Astrocyte (in vitro differentiated cells and primary cell): ENCODE measurements around the gene PAGR1. TPM values are rescaled to one million over a fixed set of nuclear protein-coding genes. Genes with fewer than 3 reads are reported as not detected.

ENCODE experiments used
- DNase-seq: peaks from one replicate; pipeline ENCODE4 v3.0.0-alpha.2; 2010; ENCODE audit warnings: low read depth
- FAIRE-seq: peaks from 2 replicates; lab custom pipeline; 2011; peaks lifted over from hg19 to GRCh38; lab: Jason Lieb, UNC
- H2AFZ ChIP-seq: 2 replicates; pipeline ENCODE4 v1.6.0; 2012; ENCODE audit warnings: low read depth, low read length, inconsistent platforms
- H3K27ac ChIP-seq: 2 replicates; pipeline ENCODE4 v1.5.1; 2011; ENCODE audit warnings: low read depth, low read length, inconsistent platforms
- H3K27me3 ChIP-seq: 2 replicates; pipeline ENCODE4 v1.6.0; 2011; ENCODE audit warnings: low read length, inconsistent platforms; ENCODE audit not compliant: insufficient read depth
- H3K36me3 ChIP-seq: 2 replicates; pipeline ENCODE4 v1.5.1; 2011; ENCODE audit warnings: low read length, inconsistent platforms; ENCODE audit not compliant: insufficient read depth
- H3K4me1 ChIP-seq: 2 replicates; pipeline ENCODE4 v1.5.1; 2011; ENCODE audit warnings: low read length, inconsistent platforms; ENCODE audit not compliant: insufficient read depth
- H3K4me2 ChIP-seq: 2 replicates; pipeline ENCODE4 v1.6.0; 2012; ENCODE audit warnings: low read length, inconsistent platforms
- H3K4me3 ChIP-seq: 2 replicates; pipeline ENCODE4 v1.5.1; 2011; ENCODE audit warnings: low read depth, mild to moderate bottlenecking, low read length, inconsistent platforms; ENCODE audit not compliant: insufficient read depth
- H3K79me2 ChIP-seq: 2 replicates; pipeline ENCODE4 v1.6.0; 2012; ENCODE audit warnings: mild to moderate bottlenecking, low read length, inconsistent platforms; ENCODE audit not compliant: insufficient read depth
- H3K9ac ChIP-seq: 2 replicates; pipeline ENCODE4 v1.6.0; 2012; ENCODE audit warnings: mild to moderate bottlenecking, low read length, inconsistent platforms
- H3K9me3 ChIP-seq: 2 replicates; pipeline ENCODE4 v1.5.1; 2012; ENCODE audit warnings: low read depth, mild to moderate bottlenecking, low read length, inconsistent platforms; ENCODE audit not compliant: insufficient read depth
- H4K20me1 ChIP-seq: 2 replicates; pipeline ENCODE4 v1.6.0; 2012; ENCODE audit warnings: low read length, inconsistent platforms; ENCODE audit not compliant: insufficient read depth
- H3K27ac Mint-ChIP-seq: one replicate; pipeline ENCODE4 v1.8.0; 2021; ENCODE audit warnings: mild to moderate bottlenecking, mixed read lengths; ENCODE audit not compliant: unreplicated experiment
- H3K27me3 Mint-ChIP-seq: one replicate; pipeline ENCODE4 v1.8.0; 2021; ENCODE audit warnings: low read depth, mixed read lengths; ENCODE audit not compliant: unreplicated experiment
- H3K36me3 Mint-ChIP-seq: one replicate; pipeline ENCODE4 v1.8.0; 2021; ENCODE audit warnings: low read depth, mixed read lengths; ENCODE audit not compliant: unreplicated experiment
- H3K4me1 Mint-ChIP-seq: one replicate; pipeline ENCODE4 v1.8.0; 2021; ENCODE audit warnings: low read depth, mixed read lengths; ENCODE audit not compliant: unreplicated experiment
- H3K4me3 Mint-ChIP-seq: one replicate; pipeline ENCODE4 v1.8.0; 2021; ENCODE audit warnings: mild to moderate bottlenecking, moderate library complexity, mixed read lengths; ENCODE audit not compliant: unreplicated experiment
- H3K9me3 Mint-ChIP-seq: one replicate; pipeline ENCODE4 v1.8.0; 2021; ENCODE audit warnings: mild to moderate bottlenecking, mixed read lengths; ENCODE audit not compliant: unreplicated experiment
- CTCF ChIP-seq: IDR thresholded peaks from 2 replicates; pipeline ENCODE4 v1.5.1; 2011; ENCODE audit warnings: low read depth, mild to moderate bottlenecking, inconsistent platforms, low read length, moderate library complexity; ENCODE audit not compliant: insufficient read depth
- EZH2 ChIP-seq: IDR thresholded peaks from 2 replicates; pipeline ENCODE4 v1.6.1; 2012; ENCODE audit warnings: mild to moderate bottlenecking, low read length, inconsistent platforms; ENCODE audit not compliant: insufficient read depth
- total RNA-seq: library from RNA; stranded (reverse); gene quantifications from 2 replicates; pipeline ENCODE4 v1.2.1, GENCODE V29; 2021

Gene PAGR1
- total RNA-seq, 1 donor from 2014 or later = 20.8 TPM

- no peak overlapping the region for H3K27ac ChIP-seq
- no peak for FAIRE-seq
- no peak overlapping the region for H2AFZ ChIP-seq
- peaks cover 5% of the 10 kb centered on the region for H3K36me3 ChIP-seq
- no peak overlapping the region for H3K4me2 ChIP-seq
- peaks cover 8% of the 10 kb centered on the region for H3K4me1 Mint-ChIP-seq
- peaks cover 2% of the 10 kb centered on the region for H3K36me3 Mint-ChIP-seq
- H3K4me3 Mint-ChIP-seq = no peak overlapping the region
- H3K27me3 ChIP-seq = no peaks in the 10 kb centered on the region
- peak; percentile 22 for DNase-seq
- no peak overlapping the region for H3K4me3 ChIP-seq
- H3K4me1 ChIP-seq = peaks cover 3% of the 10 kb centered on the region
- no peaks in the 10 kb centered on the region for H3K9me3 ChIP-seq
- no peaks in the 10 kb centered on the region for H3K79me2 ChIP-seq
- no peak overlapping the region for H3K9ac ChIP-seq
- H3K27ac Mint-ChIP-seq = no peak overlapping the region
- TF ChIP-seq EZH2 = no peak
- H4K20me1 ChIP-seq = peaks cover 12% of the 10 kb centered on the region
- no peaks in the 10 kb centered on the region for H3K27me3 Mint-ChIP-seq
- H3K9me3 Mint-ChIP-seq = no peaks in the 10 kb centered on the region
These were observed 36.7 kb downstream of the PAGR1 start for GRCh38 chr16:29852654-29853053.

- H3K27me3 Mint-ChIP-seq = no peaks in the 10 kb centered on the region
- FAIRE-seq (no peak), DNase-seq (no peak)
- Histone ChIP-seq H3K27me3 (no peaks in the 10 kb centered on the region), H4K20me1 (peaks cover 3% of the 10 kb centered on the region), H2AFZ (no peak overlapping the region), H3K27ac (no peak overlapping the region), H3K4me1 (peaks cover 3% of the 10 kb centered on the region), H3K79me2 (no peaks in the 10 kb centered on the region), H3K9ac (no peak overlapping the region), H3K36me3 (peaks cover 10% of the 10 kb centered on the region), H3K4me3 (no peak overlapping the region), H3K4me2 (no peak overlapping the region), H3K9me3 (no peaks in the 10 kb centered on the region)
- H3K4me1 Mint-ChIP-seq = peaks cover 4% of the 10 kb centered on the region
- no peak for TF ChIP-seq EZH2
- TF ChIP-seq CTCF = no peak
- no peak overlapping the region for H3K4me3 Mint-ChIP-seq
- H3K27ac Mint-ChIP-seq = no peak overlapping the region
- no peaks in the 10 kb centered on the region for H3K9me3 Mint-ChIP-seq
- peaks cover 5% of the 10 kb centered on the region for H3K36me3 Mint-ChIP-seq
These were observed 38.7 kb downstream of the PAGR1 start for GRCh38 chr16:29854520-29855100.

- H3K27ac ChIP-seq = no peak overlapping the region
- DNase-seq = peak; percentile 61
- H3K4me2 ChIP-seq = no peak overlapping the region
- TF ChIP-seq EZH2 = no peak
- H3K4me3 Mint-ChIP-seq = no peak overlapping the region
- no peak overlapping the region for H2AFZ ChIP-seq
- H3K9ac ChIP-seq = peak overlapping the region; percentile 5
- FAIRE-seq = no peak
- peaks cover 9% of the 10 kb centered on the region for H3K79me2 ChIP-seq
- no peaks in the 10 kb centered on the region for H3K27me3 Mint-ChIP-seq
- H3K4me1 ChIP-seq = peaks cover 7% of the 10 kb centered on the region
- H3K4me1 Mint-ChIP-seq = peaks cover 7% of the 10 kb centered on the region
- peaks cover 3% of the 10 kb centered on the region for H4K20me1 ChIP-seq
- H3K36me3 Mint-ChIP-seq = peaks cover 14% of the 10 kb centered on the region
- no peaks in the 10 kb centered on the region for H3K9me3 Mint-ChIP-seq
- peak overlapping the region; percentile 66 for H3K27ac Mint-ChIP-seq
- H3K9me3 ChIP-seq = no peaks in the 10 kb centered on the region
- no peaks in the 10 kb centered on the region for H3K27me3 ChIP-seq
- no peak overlapping the region for H3K4me3 ChIP-seq
- peaks cover 14% of the 10 kb centered on the region for H3K36me3 ChIP-seq
These were observed 41.3 kb downstream of the PAGR1 start for GRCh38 chr16:29857133-29857760.
